GM12878 (cell line): ENCODE measurements around the gene PPIL6. TPM values are rescaled to one million over a fixed set of nuclear protein-coding genes. Genes with fewer than 3 reads are reported as not detected.

ENCODE experiments used
- ATF7 ChIP-seq: fragments of 450-650 bp; IDR thresholded peaks from 2 replicates; pipeline ENCODE4 v1.6.1; 2016; ENCODE audit warnings: low read depth, mild to moderate bottlenecking
- CBFB ChIP-seq: IDR thresholded peaks from 2 replicates; pipeline ENCODE4 v1.6.1; 2016; ENCODE audit warnings: antibody characterized with exemption, low read depth
- MEF2B ChIP-seq: fragments of 450-650 bp; IDR thresholded peaks from 2 replicates; pipeline ENCODE4 v1.6.1; 2018; ENCODE audit warnings: mild to moderate bottlenecking, moderate library complexity; ENCODE audit not compliant: partially characterized antibody, poor library complexity, severe bottlenecking
- MXI1 ChIP-seq: fragments of 150-350 bp; IDR thresholded peaks from 2 replicates; pipeline ENCODE4 v1.6.1; 2011; ENCODE audit warnings: low read depth, mild to moderate bottlenecking, inconsistent platforms, low read length, improper control_type of control experiment
- NR2C1 ChIP-seq: fragments of 450-650 bp; IDR thresholded peaks from 2 replicates; pipeline ENCODE4 v1.6.1; 2017; ENCODE audit warnings: antibody characterized with exemption, mild to moderate bottlenecking, moderate library complexity
- RELA ChIP-seq: fragments of 450-650 bp; IDR thresholded peaks from 2 replicates; pipeline ENCODE4 v1.8.0; 2014; ENCODE audit warnings: borderline replicate concordance; ENCODE audit not compliant: partially characterized antibody
- STAT3 ChIP-seq: IDR thresholded peaks from 2 replicates; pipeline ENCODE4 v1.6.1; 2011; ENCODE audit warnings: low read depth, low read length, improper control_type of control experiment
- TCF12 ChIP-seq: IDR thresholded peaks from 2 replicates; pipeline ENCODE4 v1.6.1; 2011; ENCODE audit warnings: low read depth, mild to moderate bottlenecking, low read length
- ZNF217 ChIP-seq: fragments of 450-650 bp; IDR thresholded peaks from 2 replicates; pipeline ENCODE4 v1.6.1; 2017; ENCODE audit warnings: antibody characterized with exemption, mild to moderate bottlenecking
- polyA plus RNA-seq, 11 experiments: library from polyadenylated mRNA; depleted of rRNA in 4 of 11; unstranded in 6 of 11; stranded (reverse) in 5 of 11; fragments of >200 nt; fragmentation: Nextera tagmentation in 4 of 11; fragmentation: Illumina TruSeq in 1 of 11; extraction: Ambion mirVana in 4 of 11; extraction: Trizol in 1 of 11; gene quantifications; 1 replicate in 1 of 11; 2 replicates in 10 of 11; pipeline versions ENCODE4 v1.2.1 to v1.2.3, GENCODE V29; 2011 to 2016; ENCODE audit warnings: inconsistent platforms in 2 of 11, missing spikeins in 2 of 11, low read depth in 1 of 11
- total RNA-seq, 4 experiments: library from RNA; depleted of rRNA in 3 of 4; stranded (reverse); fragments of >200 nt in 3 of 4; fragmentation: Illumina TruSeq in 1 of 4; extraction: Trizol in 1 of 4; gene quantifications; 2 replicates each; pipeline versions ENCODE4 v1.2.1 to v1.2.3, GENCODE V29; 2013 to 2021
- TF ChIP-seq, protein P1 (sequence below): fragments of 450-650 bp; formaldehyde crosslinking; IDR thresholded peaks from 2 replicates; pipeline ENCODE4 v1.4.0; 2020; ENCODE audit warnings: mild to moderate bottlenecking, moderate library complexity

The PPIL6 gene
- total and polyA plus RNA-seq, 10 of the 15 experiments (the other 5 are each of a cell fraction or from before 2014, with no cell fraction given) = 0.01 to 0.26 (median 0.12) TPM; not detected in 5

DNA sequence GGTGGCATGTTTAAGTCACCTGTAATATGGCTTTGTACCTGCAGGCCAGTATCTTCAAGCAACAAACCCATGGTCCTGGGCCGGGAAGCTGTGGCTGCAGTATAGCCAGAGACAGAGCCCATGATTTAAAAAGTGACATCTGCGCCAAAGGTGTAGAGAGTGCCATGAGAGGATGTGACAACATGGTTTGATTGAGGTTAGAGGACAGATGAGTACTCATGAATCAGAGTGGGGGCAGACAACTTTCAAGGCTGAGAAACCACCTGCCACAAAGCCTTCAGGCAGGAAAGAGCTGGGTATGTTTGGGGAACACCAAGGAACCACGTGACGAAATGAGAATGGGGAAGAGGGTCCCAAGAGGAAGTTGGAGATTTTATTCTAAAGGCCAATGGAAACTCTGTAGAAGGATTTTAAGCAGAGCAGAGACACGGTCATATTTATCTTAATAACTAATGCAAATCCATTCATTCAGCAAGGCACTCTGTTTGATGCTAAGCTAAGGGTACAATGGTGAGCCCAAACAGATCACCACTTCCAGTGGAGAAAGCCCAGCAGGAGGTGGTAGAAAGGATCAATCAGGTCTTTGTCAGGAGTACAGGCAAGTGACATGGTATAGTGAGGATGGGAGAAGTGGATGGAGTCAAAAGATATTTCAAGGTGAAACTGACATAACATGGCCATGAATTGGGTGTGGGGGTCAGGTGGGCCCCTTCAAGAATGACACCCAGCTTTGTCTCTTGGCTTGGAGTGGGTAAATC, 18.5 kb upstream of the PPIL6 start (continued):
- TF ChIP-seq MEF2B (no peak), TCF12 (0 out of 2 replicates have a peak, but pooled peaks have one; percentile 51), STAT3 (no peak), ATF7 (peak; percentile 64), CBFB (peak; percentile 61; the same call in 1 of the 2 replicates), ZNF217 (no peak), RELA (no peak), MXI1 (no peak), NR2C1 (no peak)
- TF ChIP-seq, protein P1, sequence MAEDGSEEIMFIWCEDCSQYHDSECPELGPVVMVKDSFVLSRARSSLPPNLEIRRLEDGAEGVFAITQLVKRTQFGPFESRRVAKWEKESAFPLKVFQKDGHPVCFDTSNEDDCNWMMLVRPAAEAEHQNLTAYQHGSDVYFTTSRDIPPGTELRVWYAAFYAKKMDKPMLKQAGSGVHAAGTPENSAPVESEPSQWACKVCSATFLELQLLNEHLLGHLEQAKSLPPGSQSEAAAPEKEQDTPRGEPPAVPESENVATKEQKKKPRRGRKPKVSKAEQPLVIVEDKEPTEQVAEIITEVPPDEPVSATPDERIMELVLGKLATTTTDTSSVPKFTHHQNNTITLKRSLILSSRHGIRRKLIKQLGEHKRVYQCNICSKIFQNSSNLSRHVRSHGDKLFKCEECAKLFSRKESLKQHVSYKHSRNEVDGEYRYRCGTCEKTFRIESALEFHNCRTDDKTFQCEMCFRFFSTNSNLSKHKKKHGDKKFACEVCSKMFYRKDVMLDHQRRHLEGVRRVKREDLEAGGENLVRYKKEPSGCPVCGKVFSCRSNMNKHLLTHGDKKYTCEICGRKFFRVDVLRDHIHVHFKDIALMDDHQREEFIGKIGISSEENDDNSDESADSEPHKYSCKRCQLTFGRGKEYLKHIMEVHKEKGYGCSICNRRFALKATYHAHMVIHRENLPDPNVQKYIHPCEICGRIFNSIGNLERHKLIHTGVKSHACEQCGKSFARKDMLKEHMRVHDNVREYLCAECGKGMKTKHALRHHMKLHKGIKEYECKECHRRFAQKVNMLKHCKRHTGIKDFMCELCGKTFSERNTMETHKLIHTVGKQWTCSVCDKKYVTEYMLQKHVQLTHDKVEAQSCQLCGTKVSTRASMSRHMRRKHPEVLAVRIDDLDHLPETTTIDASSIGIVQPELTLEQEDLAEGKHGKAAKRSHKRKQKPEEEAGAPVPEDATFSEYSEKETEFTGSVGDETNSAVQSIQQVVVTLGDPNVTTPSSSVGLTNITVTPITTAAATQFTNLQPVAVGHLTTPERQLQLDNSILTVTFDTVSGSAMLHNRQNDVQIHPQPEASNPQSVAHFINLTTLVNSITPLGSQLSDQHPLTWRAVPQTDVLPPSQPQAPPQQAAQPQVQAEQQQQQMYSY (CRISPR knock-in tag) = no peak
- TF ChIP-seq, all 136 proteins: peak for 24
